Right lobe of liver (tissue), 6 donors: Measurements from ENCODE around the gene AGRP. TPM values are rescaled to one million over a fixed set of nuclear protein-coding genes. Genes with fewer than 3 reads are reported as not detected.

Experiments
- ATAC-seq, 4 donors: fragments of 200-7000 bp; cut with Tn5 transposase; one replicate each; pipeline ENCODE4 v1.9.1; 2020; ENCODE audit warnings: mild to moderate bottlenecking in 4 of 4, moderate library complexity in 4 of 4
- DNase-seq, 3 donors: peaks; one replicate each; pipeline ENCODE4 v3.0.0-alpha.2; 2020
- H3K27ac ChIP-seq, 3 donors: fragments of 200-600 bp; one replicate each; pipeline ENCODE4 v1.8.0; 2022
- H3K27me3 ChIP-seq, 2 donors: fragments of 200-600 bp; one replicate each; pipeline ENCODE4 v1.8.0; 2022
- H3K36me3 ChIP-seq, 4 donors: fragments of 200-600 bp; sonication (generic) in 1 of 4; one replicate each; pipeline versions ENCODE4 v1.5.1 to v1.8.0; 2017 to 2022; ENCODE audit warnings: control low read depth in 1 of 4
- H3K4me1 ChIP-seq, 4 donors: fragments of 200-600 bp; sonication (generic) in 1 of 4; one replicate each; pipeline versions ENCODE4 v1.5.1 to v1.8.0; 2017 to 2022; ENCODE audit warnings: control low read depth in 1 of 4
- H3K4me3 ChIP-seq, 3 donors: fragments of 200-600 bp; one replicate each; pipeline ENCODE4 v1.8.0; 2022
- H3K9me3 ChIP-seq, 4 donors: fragments of 200-600 bp; sonication (generic) in 1 of 4; one replicate each; pipeline versions ENCODE4 v1.5.1 to v1.8.0; 2017 to 2022; ENCODE audit warnings: control low read depth in 1 of 4
- POLR2A ChIP-seq: fragments of 450-650 bp; IDR thresholded peaks from one replicate; pipeline ENCODE4 v1.6.1; 2017; ENCODE audit warnings: antibody characterized with exemption, mild to moderate bottlenecking
- WGBS: methylation state at CpG from one replicate; pipeline ENCODE4 v1.1.6; 2018; ENCODE audit warnings: low coverage, low lambda C conversion rate; ENCODE audit not compliant: insufficient coverage; ENCODE audit errors: missing lambda C conversion rate; 5-methylcytosine and 5-hydroxymethylcytosine counted together
- intact Hi-C, 2 donors: fragments of 100-400 bp; cut with DNase I; formaldehyde crosslinking; loops; one replicate each; pipeline versions ENCODE4 v1.11.2 to v1.14.1; 2022
- long read RNA-seq: library from polyadenylated mRNA; unstranded; transcript quantifications from one replicate; pipeline ENCODE4 v2.0.0, GENCODE V29; 2019
- total RNA-seq, 6 experiments: library from RNA; depleted of rRNA in 2 of 6; stranded (reverse); fragments of >200 nt in 2 of 6; fragmentation: NEBNext Ultra II Directional in 3 of 6; extraction: Animal tissue kit (Norgen Biotek cat#: 25700) in 3 of 6; gene quantifications; one replicate each; pipeline versions ENCODE4 v1.1.0 to v1.2.4, GENCODE V29; 2016 to 2023
- TF ChIP-seq, protein P1 (sequence below), 4 donors: fragments of 200-600 bp in 3 of 4; fragments of 450-650 bp in 1 of 4; IDR thresholded peaks; one replicate each; pipeline versions ENCODE4 v1.5.1 to v1.8.0; 2016 to 2022; ENCODE audit warnings: antibody characterized with exemption in 4 of 4, mild to moderate bottlenecking in 2 of 4
- donor health status: DM: no; HTN: yes; CAD: no.
- donor health status: DM: no; HTN: no; CAD: no.
- donor health status: DM: no; HTN: no; CAD: no.
- donor health status: DM: no; HTN: yes; CAD: no.
- donor health status: DM: no; HTN: yes; CAD: no.

Gene AGRP, protein sequence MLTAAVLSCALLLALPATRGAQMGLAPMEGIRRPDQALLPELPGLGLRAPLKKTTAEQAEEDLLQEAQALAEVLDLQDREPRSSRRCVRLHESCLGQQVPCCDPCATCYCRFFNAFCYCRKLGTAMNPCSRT
- not detected for total RNA-seq
- long read RNA-seq, result 0 reads

DNA sequence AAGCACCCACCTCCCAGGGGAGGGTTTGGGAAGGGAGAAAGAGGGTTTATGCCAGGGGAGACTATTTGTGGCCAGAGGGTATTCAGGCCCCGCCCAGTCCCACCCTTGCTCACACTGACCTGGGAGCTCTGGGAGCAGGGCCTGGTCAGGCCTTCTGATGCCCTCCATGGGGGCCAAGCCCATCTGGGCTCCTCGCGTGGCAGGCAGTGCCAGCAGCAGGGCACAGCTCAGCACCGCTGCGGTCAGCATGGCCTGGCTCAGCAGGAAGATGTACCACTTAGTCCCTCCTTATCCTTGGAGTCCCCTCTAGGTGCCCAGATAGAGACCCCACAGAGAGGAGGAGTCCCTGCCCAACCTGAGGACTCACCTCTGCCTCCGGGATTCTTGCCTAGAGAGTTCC, at the start of gene AGRP:
Gene AGRP, minus strand, starts transcription at position 398 of the 400 bp plus-strand sequence. Its CDS starts 149 bp downstream, at position 249.
- WGBS, result no CpG with 5 or more reads among the region's 6 CpGs
- H3K4me3 ChIP-seq, result no peak within 1 kb of the TSS
- intact Hi-C loops, result loop anchor here in 1 of 2 donors (10.0 kb wide), 1 partner anchor 58 kb away; no protein-coding TSS in a partner anchor

DNA sequence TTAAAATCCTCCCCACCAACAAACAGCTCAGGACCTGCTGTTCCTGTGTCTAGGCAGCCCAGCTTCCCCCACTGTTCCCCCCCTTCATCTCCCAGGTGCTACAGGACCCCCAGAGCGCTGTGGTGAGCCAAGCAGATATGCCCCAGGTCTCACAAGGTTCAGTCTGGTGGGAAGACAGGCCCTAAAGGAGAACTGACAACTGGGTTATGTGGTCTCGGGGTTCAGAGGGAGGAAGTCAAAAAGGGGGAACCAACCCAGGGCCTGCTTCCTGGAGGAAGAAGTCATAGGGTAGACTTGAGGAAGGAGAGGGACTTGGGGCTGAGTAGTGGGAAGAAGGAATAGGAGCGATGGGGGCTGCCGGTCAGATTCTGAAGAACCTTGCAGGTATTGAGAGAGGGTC, 47.9 kb upstream of the AGRP start:
- 76% methylated on average over 3 of the region's 4 CpGs for WGBS
- no peaks in the 10 kb centered on the region for H3K36me3 ChIP-seq
- peaks cover 0 to 28% (median 9%) of the 10 kb centered on the region in 4 donors for H3K4me1 ChIP-seq
- H3K9me3 ChIP-seq, result no peaks in the 10 kb centered on the region
- peak overlapping the region; percentile 70 to 88 (median 76) for H3K27ac ChIP-seq
- no peak for DNase-seq
- peak overlapping the region in 1 of 3 donors; percentile 81 for H3K4me3 ChIP-seq
- no peak for ATAC-seq
- no peaks in the 10 kb centered on the region for H3K27me3 ChIP-seq
- TF ChIP-seq POLR2A, result peak; percentile 15
- TF ChIP-seq, protein P1, sequence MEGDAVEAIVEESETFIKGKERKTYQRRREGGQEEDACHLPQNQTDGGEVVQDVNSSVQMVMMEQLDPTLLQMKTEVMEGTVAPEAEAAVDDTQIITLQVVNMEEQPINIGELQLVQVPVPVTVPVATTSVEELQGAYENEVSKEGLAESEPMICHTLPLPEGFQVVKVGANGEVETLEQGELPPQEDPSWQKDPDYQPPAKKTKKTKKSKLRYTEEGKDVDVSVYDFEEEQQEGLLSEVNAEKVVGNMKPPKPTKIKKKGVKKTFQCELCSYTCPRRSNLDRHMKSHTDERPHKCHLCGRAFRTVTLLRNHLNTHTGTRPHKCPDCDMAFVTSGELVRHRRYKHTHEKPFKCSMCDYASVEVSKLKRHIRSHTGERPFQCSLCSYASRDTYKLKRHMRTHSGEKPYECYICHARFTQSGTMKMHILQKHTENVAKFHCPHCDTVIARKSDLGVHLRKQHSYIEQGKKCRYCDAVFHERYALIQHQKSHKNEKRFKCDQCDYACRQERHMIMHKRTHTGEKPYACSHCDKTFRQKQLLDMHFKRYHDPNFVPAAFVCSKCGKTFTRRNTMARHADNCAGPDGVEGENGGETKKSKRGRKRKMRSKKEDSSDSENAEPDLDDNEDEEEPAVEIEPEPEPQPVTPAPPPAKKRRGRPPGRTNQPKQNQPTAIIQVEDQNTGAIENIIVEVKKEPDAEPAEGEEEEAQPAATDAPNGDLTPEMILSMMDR (IDR thresholded peaks at IDR 0.05), result no peak
- intact Hi-C loops, result no loop called here

More for the DNA sequence above, at the start of gene AGRP:
- Histone ChIP-seq H3K36me3 (no peaks in the 10 kb centered on the region), H3K4me1 (peaks cover 0 to 39% (median 16%) of the 10 kb centered on the region in 4 donors), H3K27ac (peak within 1 kb of the TSS in 1 of 3 donors; percentile 65), H3K9me3 (no peaks in the 10 kb centered on the region), H3K27me3 (no peaks in the 10 kb centered on the region)
- ATAC-seq (no peak), DNase-seq (no peak)
- TF ChIP-seq, protein P1 (IDR thresholded peaks at IDR 0.05), result no peak
- no peak for TF ChIP-seq POLR2A

DNA sequence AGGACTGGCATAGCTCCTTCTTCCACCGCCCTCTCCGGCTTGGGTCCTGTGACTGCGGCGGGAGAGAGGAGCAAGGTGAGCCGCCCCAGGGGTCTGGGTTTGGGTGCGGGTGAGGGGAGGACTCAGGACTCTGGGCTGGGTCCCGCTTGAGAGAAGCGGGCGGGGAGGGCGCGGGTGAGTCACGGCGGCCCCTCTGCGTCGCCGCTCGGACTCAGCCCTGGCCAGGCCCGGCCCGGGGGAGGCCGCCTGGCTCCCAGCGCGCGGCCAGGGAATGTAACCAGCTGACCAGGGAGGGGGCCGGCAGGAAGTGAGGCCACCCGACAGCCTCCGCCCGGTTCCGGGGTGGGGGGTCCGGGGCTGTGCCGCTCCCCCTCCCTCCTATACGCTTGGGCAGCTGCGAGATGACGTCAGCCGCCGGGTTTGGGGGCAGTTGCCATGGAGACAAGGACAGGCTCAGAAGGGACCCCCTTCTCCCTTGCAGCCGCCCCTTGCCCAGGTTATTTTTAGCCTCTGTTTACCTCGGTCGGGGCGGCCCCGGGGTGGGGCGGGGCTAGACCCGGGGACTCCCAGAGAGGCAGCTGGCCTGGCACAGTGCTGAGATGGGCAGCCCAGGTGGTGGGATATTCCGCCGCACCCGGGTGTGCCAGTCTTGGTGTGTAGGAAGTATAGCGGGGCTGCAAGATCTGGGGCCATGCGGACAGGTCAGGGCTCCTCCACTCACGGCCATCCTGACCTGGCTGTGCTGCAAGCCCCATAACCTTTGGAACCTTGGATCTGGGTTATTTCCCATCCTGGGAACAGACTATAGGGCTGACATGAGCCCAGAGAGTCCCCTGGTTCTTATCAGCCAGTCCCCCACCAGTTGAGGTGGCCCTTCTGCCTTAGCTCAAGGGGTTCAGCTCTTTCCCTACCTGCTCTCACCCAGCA, 46.9 kb upstream of the AGRP start:
- 5% methylated on average over 4 of the region's 48 CpGs for WGBS
- no peaks in the 10 kb centered on the region for H3K9me3 ChIP-seq
- peak overlapping the region; percentile 78 to 87 (median 81) for H3K4me3 ChIP-seq
- peak overlapping the region; percentile 70 to 88 (median 76) for H3K27ac ChIP-seq
- ATAC-seq, result peak; percentile 51 to 64 (median 56)
- TF ChIP-seq, protein P1 (IDR thresholded peaks at IDR 0.05), result no peak
- TF ChIP-seq POLR2A, result peak; percentile 81
- H3K36me3 ChIP-seq, result no peaks in the 10 kb centered on the region
- peaks cover 0 to 28% (median 9%) of the 10 kb centered on the region in 4 donors for H3K4me1 ChIP-seq
- intact Hi-C loops, result no loop called here
- no peaks in the 10 kb centered on the region for H3K27me3 ChIP-seq
- peak; percentile 69 to 76 (median 75) for DNase-seq

DNA sequence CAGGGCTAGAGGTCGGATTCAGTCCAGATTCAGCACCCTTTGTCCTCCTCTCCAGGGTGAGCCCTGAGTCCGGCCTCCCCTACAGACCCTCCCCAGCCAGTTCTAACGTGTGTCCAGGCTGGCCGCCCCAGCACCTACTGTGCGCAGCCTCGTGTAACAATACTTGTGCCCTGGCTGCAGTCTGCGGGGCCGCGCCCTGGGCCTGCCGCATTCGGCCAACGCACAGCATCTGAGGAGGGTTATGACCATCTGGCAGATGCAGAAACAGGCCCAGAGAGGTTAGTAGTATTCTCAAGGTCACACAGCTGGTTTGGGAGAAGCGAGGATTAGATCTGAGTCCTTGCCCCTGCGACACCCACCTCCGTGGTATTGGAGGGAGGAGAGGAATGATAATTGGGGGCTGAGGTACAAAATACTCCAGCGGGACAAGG, 46.2 kb upstream of the AGRP start:
- H3K9me3 ChIP-seq, result no peaks in the 10 kb centered on the region
- peak overlapping the region; percentile 78 to 87 (median 81) for H3K4me3 ChIP-seq
- intact Hi-C loops, result no loop called here
- ATAC-seq (peak in 3 of 4 donors; percentile 3 to 4 (median 3)), DNase-seq (no peak)
- no peaks in the 10 kb centered on the region for H3K36me3 ChIP-seq
- WGBS, result 17% methylated on average over 10 of the region's 16 CpGs
- peak overlapping the region; percentile 70 to 88 (median 76) for H3K27ac ChIP-seq
- H3K27me3 ChIP-seq, result no peaks in the 10 kb centered on the region
- peaks cover 0 to 28% (median 9%) of the 10 kb centered on the region in 4 donors for H3K4me1 ChIP-seq
- TF ChIP-seq, protein P1 (IDR thresholded peaks at IDR 0.05), result no peak
- no peak for TF ChIP-seq POLR2A
